HEK293T (cell line): ENCODE results near the gene B4GALT5.

Experiments
- CTCF ChIA-PET: fragments of 350-600 bp; formaldehyde crosslinking; extraction: SDS; loops from one replicate; lab custom pipeline; 2021; ENCODE audit warnings: antibody characterized with exemption, inconsistent platforms; lab: Yijun Ruan, JAX
- POLR2A ChIA-PET: fragments of 350-600 bp; formaldehyde crosslinking; extraction: SDS; loops from one replicate; lab custom pipeline; 2020; ENCODE audit warnings: antibody characterized with exemption, inconsistent platforms; lab: Yijun Ruan, JAX
- DNase-seq: peaks from one replicate; pipeline ENCODE4 v3.0.0; 2012; ENCODE audit warnings: mixed read lengths; ENCODE audit errors: extremely low spot score
- ARNT ChIP-seq: fragments of 450-650 bp; IDR thresholded peaks from 2 replicates; pipeline ENCODE4 v1.6.1; 2017; ENCODE audit warnings: mild to moderate bottlenecking
- BHLHE40 ChIP-seq: fragments of 450-650 bp; IDR thresholded peaks from 2 replicates; pipeline ENCODE4 v1.6.1; 2016; ENCODE audit warnings: mild to moderate bottlenecking, moderate library complexity, borderline replicate concordance
- CTBP1 ChIP-seq: fragments of 450-650 bp; IDR thresholded peaks from 2 replicates; pipeline ENCODE4 v1.6.1; 2016; ENCODE audit warnings: borderline replicate concordance
- ELF4 ChIP-seq: fragments of 450-650 bp; IDR thresholded peaks from 2 replicates; pipeline ENCODE4 v1.6.1; 2017; ENCODE audit warnings: antibody characterized with exemption
- FOXA1 ChIP-seq: fragments of 450-650 bp; IDR thresholded peaks from 2 replicates; pipeline ENCODE4 v1.6.1; 2016; ENCODE audit warnings: mild to moderate bottlenecking
- FOXK2 ChIP-seq: fragments of 450-650 bp; IDR thresholded peaks from 2 replicates; pipeline ENCODE4 v1.6.1; 2016; ENCODE audit warnings: mild to moderate bottlenecking
- FOXM1 ChIP-seq: fragments of 450-650 bp; IDR thresholded peaks from 2 replicates; pipeline ENCODE4 v1.6.1; 2017; ENCODE audit warnings: mild to moderate bottlenecking, borderline replicate concordance
- HDGF ChIP-seq: fragments of 450-650 bp; IDR thresholded peaks from 2 replicates; pipeline ENCODE4 v1.6.1; 2017; ENCODE audit warnings: antibody characterized with exemption, borderline replicate concordance
- L3MBTL2 ChIP-seq: fragments of 450-650 bp; conservative IDR thresholded peaks from 2 replicates; pipeline ENCODE4 v1.6.1; 2016; ENCODE audit warnings: mild to moderate bottlenecking
- LEF1 ChIP-seq: fragments of 450-650 bp; IDR thresholded peaks from 2 replicates; pipeline ENCODE4 v1.6.1; 2017; ENCODE audit warnings: mild to moderate bottlenecking, borderline replicate concordance
- NFRKB ChIP-seq: fragments of 450-650 bp; IDR thresholded peaks from 2 replicates; pipeline ENCODE4 v1.6.1; 2016; ENCODE audit warnings: mild to moderate bottlenecking, moderate library complexity
- SP1 ChIP-seq: fragments of 450-650 bp; IDR thresholded peaks from 2 replicates; pipeline ENCODE4 v1.6.1; 2017
- SUZ12 ChIP-seq: fragments of 450-650 bp; IDR thresholded peaks from 2 replicates; pipeline ENCODE4 v1.6.1; 2016; ENCODE audit warnings: mild to moderate bottlenecking
- TARDBP ChIP-seq: fragments of 450-650 bp; IDR thresholded peaks from 2 replicates; pipeline ENCODE4 v1.6.1; 2016
- ZNF384 ChIP-seq: fragments of 450-650 bp; IDR thresholded peaks from 2 replicates; pipeline ENCODE4 v1.6.1; 2016
- TF ChIP-seq, protein P1 (sequence below): fragments of 450-650 bp; IDR thresholded peaks from 2 replicates; pipeline ENCODE4 v1.6.1; 2016

B4GALT5 gene

DNA sequence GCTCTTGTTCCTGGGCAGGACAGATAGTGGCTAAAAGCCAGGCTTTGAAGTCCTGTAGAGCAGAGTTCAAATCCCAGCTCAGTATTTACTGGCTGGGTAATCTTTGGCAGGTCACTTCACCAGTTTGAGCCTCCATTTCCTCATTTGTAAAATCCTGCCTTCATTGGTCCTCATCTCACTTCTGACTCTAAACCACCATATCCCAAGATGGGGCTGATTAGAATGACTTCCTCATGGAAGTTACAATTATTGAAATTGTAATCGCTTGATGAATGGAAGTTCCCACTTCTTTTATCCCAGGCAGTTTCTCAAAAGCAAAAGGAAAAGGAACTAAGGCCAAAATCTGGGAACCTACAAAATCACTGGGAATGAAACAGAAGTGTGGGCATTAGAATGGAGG lies 35.9 kb upstream of the B4GALT5 start:
- ChIA-PET POLR2A (no interaction called here), CTCF (interaction anchor here (1.1 kb wide), 1 partner anchor 17 kb away, joined by 3 read pairs; no protein-coding TSS in a partner anchor)
- no peak for TF ChIP-seq NFRKB
- no peak for TF ChIP-seq SP1
- no peak for TF ChIP-seq BHLHE40
- no peak for DNase-seq

DNA sequence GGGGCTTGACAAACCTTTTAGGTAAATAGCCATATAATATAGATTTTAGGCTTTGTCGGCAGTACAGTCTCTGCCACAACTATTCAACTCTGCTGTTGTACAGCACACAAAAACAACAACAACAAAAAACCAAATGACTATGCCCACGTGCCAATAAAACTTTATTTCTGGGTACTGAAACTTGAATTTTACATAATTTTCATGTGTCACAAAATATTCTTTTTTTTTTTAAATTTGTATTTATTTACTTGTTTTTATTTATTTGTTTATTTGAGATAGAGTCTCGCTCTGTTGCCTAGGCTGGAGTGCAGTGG lies 34.8 kb upstream of the B4GALT5 start:
- TF ChIP-seq SUZ12 (no peak), BHLHE40 (no peak), CTBP1 (no peak), FOXK2 (no peak), L3MBTL2 (no peak), HDGF (no peak), NFRKB (no peak), TARDBP (no peak), FOXA1 (no peak), ZNF384 (no peak), ARNT (no peak), SP1 (no peak), LEF1 (no peak), FOXM1 (no peak), ELF4 (no peak)
- TF ChIP-seq, protein P1, sequence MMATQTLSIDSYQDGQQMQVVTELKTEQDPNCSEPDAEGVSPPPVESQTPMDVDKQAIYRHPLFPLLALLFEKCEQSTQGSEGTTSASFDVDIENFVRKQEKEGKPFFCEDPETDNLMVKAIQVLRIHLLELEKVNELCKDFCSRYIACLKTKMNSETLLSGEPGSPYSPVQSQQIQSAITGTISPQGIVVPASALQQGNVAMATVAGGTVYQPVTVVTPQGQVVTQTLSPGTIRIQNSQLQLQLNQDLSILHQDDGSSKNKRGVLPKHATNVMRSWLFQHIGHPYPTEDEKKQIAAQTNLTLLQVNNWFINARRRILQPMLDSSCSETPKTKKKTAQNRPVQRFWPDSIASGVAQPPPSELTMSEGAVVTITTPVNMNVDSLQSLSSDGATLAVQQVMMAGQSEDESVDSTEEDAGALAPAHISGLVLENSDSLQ, result no peak
- POLR2A ChIA-PET, result no interaction called here
- CTCF ChIA-PET, result interaction anchor here (1.1 kb wide), 1 partner anchor 16 kb away, joined by 3 read pairs; no protein-coding TSS in a partner anchor
- no peak for DNase-seq

DNA sequence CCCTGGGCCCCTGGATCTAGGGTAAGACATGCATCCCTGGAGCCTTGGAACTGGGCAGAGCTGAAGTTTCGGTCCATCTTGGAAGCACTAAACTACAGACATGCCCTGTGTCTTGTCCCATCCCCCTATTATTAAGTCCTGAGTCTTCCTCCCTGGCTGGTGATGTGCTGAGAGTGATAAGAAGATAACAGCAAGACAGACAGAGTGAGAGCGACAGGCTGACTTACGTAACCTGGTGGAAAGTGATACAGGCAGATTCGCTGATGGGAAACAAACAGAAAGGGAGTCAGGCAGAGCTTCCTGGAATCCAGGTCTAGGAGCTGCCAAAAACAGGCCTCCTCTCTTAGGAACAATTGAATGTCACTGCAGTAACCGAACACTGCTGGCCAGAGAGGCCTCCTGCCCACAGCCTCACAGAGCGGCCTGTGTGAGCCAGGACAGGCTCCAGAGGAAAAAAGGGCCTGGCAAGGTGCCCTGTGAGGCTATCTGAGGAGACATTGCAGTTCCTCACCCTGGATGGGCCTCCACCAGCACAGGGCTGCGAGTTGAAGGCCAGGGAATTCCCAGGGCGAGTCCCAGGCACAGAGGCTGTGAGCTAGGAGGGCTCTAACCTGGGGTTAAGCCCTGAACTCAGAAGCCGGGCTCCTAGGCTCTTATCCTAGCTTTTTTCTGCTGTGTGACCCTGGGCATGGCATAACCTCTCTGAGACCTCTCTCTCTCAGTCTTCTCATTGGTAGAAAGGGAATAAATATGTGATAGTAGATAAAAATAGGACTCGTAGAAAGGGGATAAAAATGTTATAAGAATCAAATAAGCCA lies 34.2 kb upstream of the B4GALT5 start:
- CTCF ChIA-PET, result no interaction called here
- TF ChIP-seq SUZ12, result no peak
- TF ChIP-seq HDGF, result no peak
- no peak for TF ChIP-seq ELF4
- TF ChIP-seq ZNF384, result no peak
- TF ChIP-seq LEF1, result no peak
- no peak for TF ChIP-seq FOXK2
- no peak for TF ChIP-seq SP1
- TF ChIP-seq CTBP1, result no peak
- no peak for TF ChIP-seq FOXM1
- TF ChIP-seq, protein P1, result no peak
- no peak for TF ChIP-seq TARDBP
- no peak for TF ChIP-seq FOXA1
- no peak for TF ChIP-seq BHLHE40
- no peak for TF ChIP-seq NFRKB
- no peak for TF ChIP-seq L3MBTL2
- TF ChIP-seq ARNT, result no peak
- no peak for DNase-seq
- POLR2A ChIA-PET, result interaction anchor here (0.8 kb wide), 1 partner anchor 10 kb away, joined by 4 read pairs; no protein-coding TSS in a partner anchor

DNA sequence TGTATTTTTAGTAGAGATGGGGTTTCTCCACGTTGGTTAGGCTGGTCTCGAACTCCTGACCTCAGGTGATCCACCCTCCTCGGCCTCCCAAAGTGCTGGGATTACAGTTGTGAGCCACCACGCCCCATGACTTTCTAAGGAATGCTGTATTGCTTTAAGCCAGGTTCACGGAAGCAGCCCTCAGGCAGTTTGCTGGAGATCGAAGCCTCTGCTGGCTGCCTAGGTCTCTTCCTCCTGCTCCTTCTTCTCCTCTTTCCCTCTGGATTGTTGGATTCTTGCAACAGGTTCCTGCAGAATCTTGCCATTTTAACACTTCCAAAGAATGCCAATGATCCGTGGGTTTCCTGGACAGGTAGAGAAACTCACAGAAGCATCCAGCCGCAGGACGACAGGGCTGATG lies 29.3 kb upstream of the B4GALT5 start:
- TF ChIP-seq SP1 (no peak), FOXM1 (no peak), FOXK2 (no peak), SUZ12 (no peak), L3MBTL2 (no peak), BHLHE40 (no peak), ZNF384 (no peak), ARNT (no peak), FOXA1 (no peak), TARDBP (no peak), NFRKB (no peak), HDGF (no peak), ELF4 (no peak), CTBP1 (no peak), LEF1 (no peak)
- TF ChIP-seq, protein P1, result no peak
- DNase-seq, result no peak
- ChIA-PET CTCF (no interaction called here), POLR2A (no interaction called here)

DNA sequence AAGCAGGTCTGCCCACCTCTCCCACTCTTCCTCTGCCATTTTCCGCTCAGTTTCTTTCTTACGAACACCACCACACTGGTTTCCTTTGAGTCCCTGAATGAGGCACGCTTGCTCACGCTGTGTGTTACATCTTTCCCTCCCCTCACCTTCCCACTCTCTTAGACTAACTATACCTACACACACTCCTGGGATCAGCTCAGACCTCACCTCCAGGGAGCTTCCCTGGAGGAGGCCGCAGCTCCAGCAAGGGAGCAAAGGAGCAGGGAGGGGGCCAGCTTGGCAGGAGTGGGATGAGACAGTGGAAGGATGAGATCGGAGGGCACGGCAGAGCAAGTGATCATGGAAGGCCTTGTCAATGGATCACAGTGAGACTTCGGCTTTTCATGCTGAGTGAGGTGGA lies 28.3 kb upstream of the B4GALT5 start:
- ChIA-PET CTCF (no interaction called here), POLR2A (no interaction called here)
- TF ChIP-seq, protein P1, result no peak
- TF ChIP-seq ZNF384 (no peak), SP1 (no peak), BHLHE40 (no peak), ARNT (no peak), ELF4 (no peak), CTBP1 (no peak), LEF1 (no peak), FOXM1 (no peak), HDGF (no peak), FOXK2 (no peak), NFRKB (no peak), FOXA1 (no peak), SUZ12 (no peak)

More for the DNA sequence above, 28.3 kb upstream of the B4GALT5 start:
- DNase-seq, result no peak
